ENCODE measurements around the gene NBEAL2.
"Not testable (repeated sequence)": the region's sequence is repeated elsewhere in the genome, so short reads cannot be mapped to it uniquely, and the experiment has no call there.

Gene NBEAL2

DNA sequence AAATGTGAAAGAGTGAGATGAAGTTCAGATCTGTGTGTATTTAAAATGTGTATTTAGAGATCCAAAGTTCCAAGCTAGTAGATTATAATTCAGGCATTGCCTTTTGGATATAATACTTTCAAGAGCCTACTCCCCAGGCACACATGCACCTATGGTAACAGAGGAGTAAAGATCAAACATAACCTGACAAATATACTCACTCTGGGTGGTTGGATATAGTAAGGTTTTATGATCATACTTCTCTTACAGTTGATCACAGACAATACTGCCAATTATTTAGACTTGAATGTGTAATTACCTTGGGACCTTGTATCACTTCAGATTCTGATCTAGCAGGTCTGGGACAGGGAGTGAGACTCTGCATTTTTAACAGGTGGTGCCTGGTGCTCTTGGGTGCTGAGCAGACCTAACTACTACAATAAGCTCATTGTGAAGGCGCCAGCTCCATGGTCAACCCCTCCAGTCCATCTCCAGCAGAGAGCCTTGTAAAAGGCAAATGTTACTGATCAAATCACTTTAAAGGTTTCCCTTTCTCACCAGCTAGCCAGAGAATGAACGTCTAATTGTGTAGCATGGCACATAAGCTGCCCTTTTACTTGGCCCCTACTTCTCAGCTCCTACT, 55.5 kb downstream of the NBEAL2 start:
- Histone ChIP-seq H3K9ac (ENCODE audit: low read length) (no peak overlapping the region), H2AFZ (ENCODE audit: low read length) (no peak overlapping the region), H4K20me1 (ENCODE audit: insufficient read depth, low read length) (no peaks in the 10 kb centered on the region), H3F3A (ENCODE audit: insufficient read depth, low read length) (peaks cover 8% of the 10 kb centered on the region; the same call in 1 of the 2 replicates), H3K36me3 (ENCODE audit: insufficient read depth, low read length) (peaks cover 67% of the 10 kb centered on the region), H3K4me3 (ENCODE audit: low read depth, low read length, poor library complexity, severe bottlenecking) (no peak overlapping the region), H3K9me3 (ENCODE audit: low read length) (no peaks in the 10 kb centered on the region), H3K79me2 (ENCODE audit: insufficient read depth, low read length) (no peaks in the 10 kb centered on the region), H3K4me2 (ENCODE audit: low read length) (no peak overlapping the region), H3K4me1 (ENCODE audit: insufficient read depth, low read length, severe bottlenecking) (peaks cover 36% of the 10 kb centered on the region), H3K27me3 (ENCODE audit: insufficient read depth, low read length) (no peaks in the 10 kb centered on the region), H3K27ac (ENCODE audit: low read depth, low read length, poor library complexity, severe bottlenecking) (no peak overlapping the region), H3K9me2 (ENCODE audit: low read depth, low read length) (no peaks in the 10 kb centered on the region)
- TF ChIP-seq EZH2 (IDR thresholded peaks at IDR 0.05; ENCODE audit: borderline replicate concordance, low read length): no peak
- TF ChIP-seq, protein P1, sequence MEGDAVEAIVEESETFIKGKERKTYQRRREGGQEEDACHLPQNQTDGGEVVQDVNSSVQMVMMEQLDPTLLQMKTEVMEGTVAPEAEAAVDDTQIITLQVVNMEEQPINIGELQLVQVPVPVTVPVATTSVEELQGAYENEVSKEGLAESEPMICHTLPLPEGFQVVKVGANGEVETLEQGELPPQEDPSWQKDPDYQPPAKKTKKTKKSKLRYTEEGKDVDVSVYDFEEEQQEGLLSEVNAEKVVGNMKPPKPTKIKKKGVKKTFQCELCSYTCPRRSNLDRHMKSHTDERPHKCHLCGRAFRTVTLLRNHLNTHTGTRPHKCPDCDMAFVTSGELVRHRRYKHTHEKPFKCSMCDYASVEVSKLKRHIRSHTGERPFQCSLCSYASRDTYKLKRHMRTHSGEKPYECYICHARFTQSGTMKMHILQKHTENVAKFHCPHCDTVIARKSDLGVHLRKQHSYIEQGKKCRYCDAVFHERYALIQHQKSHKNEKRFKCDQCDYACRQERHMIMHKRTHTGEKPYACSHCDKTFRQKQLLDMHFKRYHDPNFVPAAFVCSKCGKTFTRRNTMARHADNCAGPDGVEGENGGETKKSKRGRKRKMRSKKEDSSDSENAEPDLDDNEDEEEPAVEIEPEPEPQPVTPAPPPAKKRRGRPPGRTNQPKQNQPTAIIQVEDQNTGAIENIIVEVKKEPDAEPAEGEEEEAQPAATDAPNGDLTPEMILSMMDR (IDR thresholded peaks at IDR 0.05; ENCODE audit: low read length): no peak

DNA sequence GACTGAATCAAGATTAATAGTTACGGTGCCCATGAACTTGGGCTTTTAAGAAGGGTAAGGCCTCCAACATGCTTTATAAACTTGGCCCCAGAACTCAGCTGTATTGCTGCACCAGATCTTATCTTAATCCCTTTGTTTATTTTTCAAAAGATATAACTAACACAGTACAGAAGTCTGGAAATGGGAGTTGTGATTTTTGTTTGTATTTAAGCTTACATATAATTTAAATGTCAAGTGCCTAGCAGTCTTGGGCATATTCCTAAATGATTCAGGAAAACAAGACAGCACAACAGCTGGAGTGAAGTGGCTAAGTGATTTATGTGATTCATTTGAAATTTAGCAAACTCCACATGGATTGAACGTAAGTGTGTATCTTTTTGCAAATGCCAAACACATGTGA, 56.2 kb downstream of the NBEAL2 start:
- TF ChIP-seq EZH2 (IDR thresholded peaks at IDR 0.05; ENCODE audit: borderline replicate concordance, low read length): no peak
- TF ChIP-seq, protein P1 (IDR thresholded peaks at IDR 0.05; ENCODE audit: low read length): no peak
- Histone ChIP-seq H3K4me2 (ENCODE audit: low read length) (no peak overlapping the region), H3F3A (ENCODE audit: insufficient read depth, low read length) (peaks cover 8% of the 10 kb centered on the region; the same call in 1 of the 2 replicates), H3K9me3 (ENCODE audit: low read length) (no peaks in the 10 kb centered on the region), H2AFZ (ENCODE audit: low read length) (no peak overlapping the region), H3K4me1 (ENCODE audit: insufficient read depth, low read length, severe bottlenecking) (peaks cover 36% of the 10 kb centered on the region), H3K9ac (ENCODE audit: low read length) (no peak overlapping the region), H3K9me2 (ENCODE audit: low read depth, low read length) (no peaks in the 10 kb centered on the region), H3K4me3 (ENCODE audit: low read depth, low read length, poor library complexity, severe bottlenecking) (no peak overlapping the region), H3K27me3 (ENCODE audit: insufficient read depth, low read length) (no peaks in the 10 kb centered on the region), H4K20me1 (ENCODE audit: insufficient read depth, low read length) (no peaks in the 10 kb centered on the region), H3K36me3 (ENCODE audit: insufficient read depth, low read length) (peaks cover 73% of the 10 kb centered on the region), H3K27ac (ENCODE audit: low read depth, low read length, poor library complexity, severe bottlenecking) (no peak overlapping the region), H3K79me2 (ENCODE audit: insufficient read depth, low read length) (no peaks in the 10 kb centered on the region)

DNA sequence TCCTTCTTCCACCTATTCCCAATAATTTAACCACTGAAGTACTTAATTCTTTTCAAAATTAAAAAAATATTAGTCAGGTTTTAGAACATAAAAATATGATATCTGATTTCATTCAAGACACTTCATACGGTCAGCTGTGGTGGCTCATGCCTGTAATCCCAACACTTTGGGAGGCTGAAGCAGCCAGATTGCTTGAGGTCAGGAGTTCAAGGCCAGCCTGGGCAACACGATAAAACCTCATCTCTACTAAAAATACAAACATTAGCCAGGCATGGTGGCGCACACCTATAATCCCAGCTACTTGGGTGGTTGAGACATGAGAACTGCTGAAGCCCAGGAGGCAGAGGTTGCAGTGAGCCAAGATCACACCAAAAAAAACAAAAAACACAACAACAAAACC, 56.7 kb downstream of the NBEAL2 start:
- H4K20me1 ChIP-seq (ENCODE audit: insufficient read depth, low read length): no peaks in the 10 kb centered on the region
- no peak overlapping the region for H3K9ac ChIP-seq (ENCODE audit: low read length)
- no peak overlapping the region for H3K27ac ChIP-seq (ENCODE audit: low read depth, low read length, poor library complexity, severe bottlenecking)
- H2AFZ ChIP-seq (ENCODE audit: low read length): no peak overlapping the region
- peaks cover 75% of the 10 kb centered on the region for H3K36me3 ChIP-seq (ENCODE audit: insufficient read depth, low read length)
- no peaks in the 10 kb centered on the region for H3K79me2 ChIP-seq (ENCODE audit: insufficient read depth, low read length)
- TF ChIP-seq, protein P1 (IDR thresholded peaks at IDR 0.05; ENCODE audit: low read length): no peak
- TF ChIP-seq EZH2 (IDR thresholded peaks at IDR 0.05; ENCODE audit: borderline replicate concordance, low read length): no peak
- H3F3A ChIP-seq (ENCODE audit: insufficient read depth, low read length): peaks cover 8% of the 10 kb centered on the region; the same call in 1 of the 2 replicates
- H3K27me3 ChIP-seq (ENCODE audit: insufficient read depth, low read length): no peaks in the 10 kb centered on the region
- no peaks in the 10 kb centered on the region for H3K9me2 ChIP-seq (ENCODE audit: low read depth, low read length)
- peaks cover 31% of the 10 kb centered on the region for H3K4me1 ChIP-seq (ENCODE audit: insufficient read depth, low read length, severe bottlenecking)
- no peak overlapping the region for H3K4me2 ChIP-seq (ENCODE audit: low read length)
- no peak overlapping the region for H3K4me3 ChIP-seq (ENCODE audit: low read depth, low read length, poor library complexity, severe bottlenecking)
- no peaks in the 10 kb centered on the region for H3K9me3 ChIP-seq (ENCODE audit: low read length)

DNA sequence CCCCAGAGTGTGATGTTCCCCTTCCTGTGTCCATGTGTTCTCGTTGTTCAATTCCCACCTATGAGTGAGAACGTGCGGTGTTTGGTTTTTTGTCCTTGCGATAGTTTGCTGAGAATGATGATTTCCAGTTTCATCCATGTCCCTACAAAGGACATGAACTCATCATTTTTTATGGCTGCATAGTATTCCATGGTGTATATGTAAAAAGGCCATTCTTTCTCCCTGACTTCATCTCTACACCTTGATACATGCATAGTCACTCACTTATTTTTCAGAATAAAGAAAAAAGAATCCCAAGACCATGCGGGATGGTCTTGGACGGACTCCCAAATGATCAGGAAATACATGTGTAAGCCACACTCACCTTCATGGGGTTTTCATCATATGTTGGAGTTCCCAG, 57.8 kb downstream of the NBEAL2 start:
- not testable (repeated sequence) for H3K27me3 ChIP-seq (ENCODE audit: insufficient read depth, low read length); H3K4me3 ChIP-seq (ENCODE audit: low read depth, low read length, poor library complexity, severe bottlenecking); H2AFZ ChIP-seq (ENCODE audit: low read length); H3K79me2 ChIP-seq (ENCODE audit: insufficient read depth, low read length); H3K9ac ChIP-seq (ENCODE audit: low read length); H3F3A ChIP-seq (ENCODE audit: insufficient read depth, low read length); H3K4me2 ChIP-seq (ENCODE audit: low read length); H3K9me2 ChIP-seq (ENCODE audit: low read depth, low read length); H3K9me3 ChIP-seq (ENCODE audit: low read length); H4K20me1 ChIP-seq (ENCODE audit: insufficient read depth, low read length)
- Histone ChIP-seq H3K27ac (ENCODE audit: low read depth, low read length, poor library complexity, severe bottlenecking) (peak overlapping the region; percentile 76), H3K36me3 (ENCODE audit: insufficient read depth, low read length) (peaks cover 87% of the 10 kb centered on the region), H3K4me1 (ENCODE audit: insufficient read depth, low read length, severe bottlenecking) (peaks cover 19% of the 10 kb centered on the region)
